SU-DHL-6 (cell line): Measurements from ENCODE around the gene YES1.

ENCODE experiments used
- EZH2phosphoT487 ChIP-seq: fragments of 200-600 bp; sonication (generic), shearing (Covaris generic); conservative IDR thresholded peaks from 2 replicates; pipeline ENCODE4 v1.6.1; 2018; ENCODE audit warnings: mild to moderate bottlenecking, antibody characterized with exemption, low read length, moderate library complexity, mixed read lengths
- TF ChIP-seq, protein P1 (sequence below): fragments of 200-600 bp; sonication (generic); IDR thresholded peaks from one replicate; pipeline ENCODE4 v1.5.1; 2017; ENCODE audit warnings: antibody characterized with exemption, mild to moderate bottlenecking, low read length, moderate library complexity; ENCODE audit not compliant: insufficient read depth, poor library complexity, severe bottlenecking

DNA sequence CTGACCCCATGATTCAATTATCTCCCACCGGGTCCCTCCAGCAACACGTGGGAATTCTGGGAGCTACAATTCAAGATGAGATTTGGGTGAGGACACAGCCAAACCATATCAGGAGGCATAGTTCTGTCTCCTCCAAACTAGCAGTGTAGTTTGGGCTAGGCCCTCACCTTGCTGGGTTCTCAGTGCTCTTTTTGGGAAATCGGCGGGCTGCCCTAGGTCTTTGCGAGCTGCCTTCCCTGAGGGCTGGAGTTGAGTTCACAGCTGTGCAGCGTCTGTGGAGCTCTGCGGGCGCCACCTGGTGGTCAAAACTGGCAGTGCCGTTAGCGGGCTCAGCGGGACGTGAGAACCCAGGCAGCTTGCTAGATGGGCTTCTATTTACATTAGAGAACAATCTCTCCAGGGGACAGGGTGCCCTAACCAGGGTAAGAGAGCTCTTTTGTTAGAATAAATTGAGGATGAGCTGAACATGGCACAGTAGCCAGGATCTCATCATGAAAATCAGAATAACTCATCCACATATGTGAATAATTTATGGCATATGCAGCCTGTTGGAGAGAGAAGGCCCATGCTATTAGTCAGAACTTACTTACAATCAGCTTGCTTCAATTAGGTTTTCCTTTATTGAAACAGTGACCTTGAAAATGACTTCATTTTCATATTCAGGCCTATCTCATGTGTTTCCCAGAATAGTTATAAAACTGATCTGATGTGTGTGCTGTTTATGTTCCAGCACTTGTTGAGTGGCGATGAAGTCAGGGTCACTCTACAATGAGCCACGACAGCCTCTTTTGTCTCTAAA lies 27.4 kb upstream of the YES1 start:
- TF ChIP-seq, protein P1, sequence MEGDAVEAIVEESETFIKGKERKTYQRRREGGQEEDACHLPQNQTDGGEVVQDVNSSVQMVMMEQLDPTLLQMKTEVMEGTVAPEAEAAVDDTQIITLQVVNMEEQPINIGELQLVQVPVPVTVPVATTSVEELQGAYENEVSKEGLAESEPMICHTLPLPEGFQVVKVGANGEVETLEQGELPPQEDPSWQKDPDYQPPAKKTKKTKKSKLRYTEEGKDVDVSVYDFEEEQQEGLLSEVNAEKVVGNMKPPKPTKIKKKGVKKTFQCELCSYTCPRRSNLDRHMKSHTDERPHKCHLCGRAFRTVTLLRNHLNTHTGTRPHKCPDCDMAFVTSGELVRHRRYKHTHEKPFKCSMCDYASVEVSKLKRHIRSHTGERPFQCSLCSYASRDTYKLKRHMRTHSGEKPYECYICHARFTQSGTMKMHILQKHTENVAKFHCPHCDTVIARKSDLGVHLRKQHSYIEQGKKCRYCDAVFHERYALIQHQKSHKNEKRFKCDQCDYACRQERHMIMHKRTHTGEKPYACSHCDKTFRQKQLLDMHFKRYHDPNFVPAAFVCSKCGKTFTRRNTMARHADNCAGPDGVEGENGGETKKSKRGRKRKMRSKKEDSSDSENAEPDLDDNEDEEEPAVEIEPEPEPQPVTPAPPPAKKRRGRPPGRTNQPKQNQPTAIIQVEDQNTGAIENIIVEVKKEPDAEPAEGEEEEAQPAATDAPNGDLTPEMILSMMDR, result peak; percentile 92
- no peak for TF ChIP-seq EZH2phosphoT487
